Gastrocnemius medialis (tissue), 4 donors: ENCODE results near the gene C1QTNF8. TPM values are rescaled to one million over a fixed set of nuclear protein-coding genes. Genes with fewer than 3 reads are reported as not detected.

Experiments used
- ATAC-seq, 2 donors: fragments of 150-250 bp; one replicate each; pipeline ENCODE4 v1.9.1; 2016
- DNase-seq, 2 donors: peaks; one replicate each; pipeline ENCODE4 v3.0.0-alpha.2; 2019
- H3K27ac ChIP-seq, 4 donors: fragments of 200-600 bp; sonication (generic); 1 replicate in 1 of 4; 2 replicates in 3 of 4; pipeline ENCODE4 v1.5.1; 2016 to 2018; ENCODE audit warnings: mild to moderate bottlenecking in 2 of 4, moderate library complexity in 1 of 4
- H3K27me3 ChIP-seq, 3 donors: fragments of 200-600 bp; sonication (generic) in 2 of 3; 1 replicate in 1 of 3; 2 replicates in 2 of 3; pipeline versions ENCODE4 v1.5.1 to v1.6.0; 2016 to 2019; ENCODE audit warnings: mild to moderate bottlenecking in 1 of 3, moderate library complexity in 1 of 3
- H3K36me3 ChIP-seq, 2 donors: fragments of 200-600 bp; sonication (generic) in 1 of 2; one replicate each; pipeline ENCODE4 v1.5.1; 2017 to 2018
- H3K4me1 ChIP-seq, 2 donors: fragments of 200-600 bp; sonication (generic) in 1 of 2; one replicate each; pipeline ENCODE4 v1.5.1; 2016 to 2017; ENCODE audit warnings: mild to moderate bottlenecking in 2 of 2
- H3K4me3 ChIP-seq, 4 donors: fragments of 200-600 bp; sonication (generic) in 3 of 4; 1 replicate in 1 of 4; 2 replicates in 3 of 4; pipeline ENCODE4 v1.5.1; 2016 to 2019; ENCODE audit warnings: mild to moderate bottlenecking in 2 of 4
- H3K9me3 ChIP-seq, 3 donors: fragments of 200-600 bp; sonication (generic) in 2 of 3; 1 replicate in 1 of 3; 2 replicates in 2 of 3; pipeline ENCODE4 v1.5.1; 2016 to 2019
- POLR2A ChIP-seq, 2 donors: fragments of 450-650 bp; IDR thresholded peaks; one replicate each; pipeline ENCODE4 v1.6.1; 2017; ENCODE audit warnings: antibody characterized with exemption in 2 of 2, mild to moderate bottlenecking in 2 of 2, moderate library complexity in 2 of 2
- in situ Hi-C, 4 donors: fragments of 200-750 bp; cut with MboI; loops; one replicate each; pipeline versions ENCODE4 v1.15.0 to v1.8.0; 2017; ENCODE audit warnings: low sequenced_read_pairs in 4 of 4
- intact Hi-C: fragments of 100-400 bp; cut with DNase I; formaldehyde crosslinking; loops from one replicate; pipeline ENCODE4 v1.15.1; 2023; ENCODE audit warnings: low total_unique reads
- total RNA-seq, 4 donors: library from RNA; depleted of rRNA; stranded (reverse); fragments of >200 nt; gene quantifications; one replicate each; pipeline versions ENCODE4 v1.1.0 to v1.2.3, GENCODE V29; 2016
- TF ChIP-seq, protein P1 (sequence below), 5 experiments: fragments of 450-650 bp in 3 of 5; fragments of 200-600 bp in 2 of 5; sonication (generic) in 2 of 5; IDR thresholded peaks in 4 of 5; conservative IDR thresholded peaks in 1 of 5; 1 replicate in 4 of 5; 2 replicates in 1 of 5; pipeline ENCODE4 v1.5.1; 2016 to 2019; ENCODE audit warnings: antibody characterized with exemption in 5 of 5, mild to moderate bottlenecking in 3 of 5, moderate library complexity in 3 of 5

Gene C1QTNF8
- total RNA-seq, 4 donors from 2014 or later, result not detected

- Histone ChIP-seq H3K27me3 (peaks cover 50 to 77% (median 62%) of the 10 kb centered on the region in 3 donors), H3K4me1 (peaks cover 0 to 4% of the 10 kb centered on the region in 2 donors), H3K9me3 (no peaks in the 10 kb centered on the region), H3K36me3 (no peaks in the 10 kb centered on the region), H3K4me3 (no peak overlapping the region), H3K27ac (no peak overlapping the region)
- DNase-seq (no peak), ATAC-seq (no peak)
- intact Hi-C loops, result no loop called here
- TF ChIP-seq, protein P1, sequence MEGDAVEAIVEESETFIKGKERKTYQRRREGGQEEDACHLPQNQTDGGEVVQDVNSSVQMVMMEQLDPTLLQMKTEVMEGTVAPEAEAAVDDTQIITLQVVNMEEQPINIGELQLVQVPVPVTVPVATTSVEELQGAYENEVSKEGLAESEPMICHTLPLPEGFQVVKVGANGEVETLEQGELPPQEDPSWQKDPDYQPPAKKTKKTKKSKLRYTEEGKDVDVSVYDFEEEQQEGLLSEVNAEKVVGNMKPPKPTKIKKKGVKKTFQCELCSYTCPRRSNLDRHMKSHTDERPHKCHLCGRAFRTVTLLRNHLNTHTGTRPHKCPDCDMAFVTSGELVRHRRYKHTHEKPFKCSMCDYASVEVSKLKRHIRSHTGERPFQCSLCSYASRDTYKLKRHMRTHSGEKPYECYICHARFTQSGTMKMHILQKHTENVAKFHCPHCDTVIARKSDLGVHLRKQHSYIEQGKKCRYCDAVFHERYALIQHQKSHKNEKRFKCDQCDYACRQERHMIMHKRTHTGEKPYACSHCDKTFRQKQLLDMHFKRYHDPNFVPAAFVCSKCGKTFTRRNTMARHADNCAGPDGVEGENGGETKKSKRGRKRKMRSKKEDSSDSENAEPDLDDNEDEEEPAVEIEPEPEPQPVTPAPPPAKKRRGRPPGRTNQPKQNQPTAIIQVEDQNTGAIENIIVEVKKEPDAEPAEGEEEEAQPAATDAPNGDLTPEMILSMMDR (IDR thresholded peaks at IDR 0.05 in 4 of 5, conservative IDR thresholded peaks at IDR 0.05 in 1 of 5), result no peak
- no peak for TF ChIP-seq POLR2A (IDR thresholded peaks at IDR 0.05)
- in situ Hi-C loops, result no loop called here
Observed at GRCh38 chr16:1047801-1048200, 48.2 kb downstream of the C1QTNF8 start.

DNA sequence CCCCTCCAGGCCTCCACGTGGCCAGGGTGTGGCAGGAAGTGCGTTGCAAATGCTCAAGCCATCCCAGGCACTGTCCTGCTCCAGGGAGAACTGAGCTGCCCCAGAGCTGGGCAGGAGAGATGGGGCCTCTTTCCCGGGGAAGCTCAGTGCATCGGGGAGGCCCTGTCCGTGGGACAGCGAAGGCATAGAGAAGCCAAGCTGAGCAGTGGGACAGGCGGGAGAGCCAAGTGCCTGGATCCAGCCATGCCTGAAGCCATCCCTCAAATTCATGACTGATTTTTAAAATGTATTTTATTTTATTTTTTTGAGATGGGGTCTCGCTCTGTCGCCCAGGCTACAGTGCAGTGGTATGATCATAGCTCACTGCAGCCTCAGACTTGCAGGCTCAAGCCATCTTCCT, 48.9 kb downstream of the C1QTNF8 start:
- no peak for DNase-seq
- H3K9me3 ChIP-seq, result no peaks in the 10 kb centered on the region
- no peak overlapping the region for H3K4me3 ChIP-seq
- ATAC-seq, result no peak
- TF ChIP-seq, protein P1 (IDR thresholded peaks at IDR 0.05 in 4 of 5, conservative IDR thresholded peaks at IDR 0.05 in 1 of 5), result no peak
- TF ChIP-seq POLR2A (IDR thresholded peaks at IDR 0.05), result no peak
- no peaks in the 10 kb centered on the region for H3K36me3 ChIP-seq
- in situ Hi-C loops (no loop called here), intact Hi-C loops (no loop called here)
- H3K27me3 ChIP-seq, result peaks cover 50 to 81% (median 63%) of the 10 kb centered on the region in 3 donors
- H3K27ac ChIP-seq, result no peak overlapping the region
- H3K4me1 ChIP-seq, result peaks cover 0 to 4% of the 10 kb centered on the region in 2 donors

- DNase-seq (no peak), ATAC-seq (no peak)
- H3K4me3 ChIP-seq, result no peak overlapping the region
- in situ Hi-C loops (no loop called here), intact Hi-C loops (no loop called here)
- H3K27me3 ChIP-seq, result peaks cover 54 to 86% (median 71%) of the 10 kb centered on the region in 3 donors
- no peaks in the 10 kb centered on the region for H3K9me3 ChIP-seq
- no peaks in the 10 kb centered on the region for H3K36me3 ChIP-seq
- no peak for TF ChIP-seq POLR2A (IDR thresholded peaks at IDR 0.05)
- TF ChIP-seq, protein P1 (IDR thresholded peaks at IDR 0.05 in 4 of 5, conservative IDR thresholded peaks at IDR 0.05 in 1 of 5), result no peak
- peaks cover 0 to 4% of the 10 kb centered on the region in 2 donors for H3K4me1 ChIP-seq
- H3K27ac ChIP-seq, result no peak overlapping the region
Observed at GRCh38 chr16:1045993-1046911, 49.8 kb downstream of the C1QTNF8 start.

DNA sequence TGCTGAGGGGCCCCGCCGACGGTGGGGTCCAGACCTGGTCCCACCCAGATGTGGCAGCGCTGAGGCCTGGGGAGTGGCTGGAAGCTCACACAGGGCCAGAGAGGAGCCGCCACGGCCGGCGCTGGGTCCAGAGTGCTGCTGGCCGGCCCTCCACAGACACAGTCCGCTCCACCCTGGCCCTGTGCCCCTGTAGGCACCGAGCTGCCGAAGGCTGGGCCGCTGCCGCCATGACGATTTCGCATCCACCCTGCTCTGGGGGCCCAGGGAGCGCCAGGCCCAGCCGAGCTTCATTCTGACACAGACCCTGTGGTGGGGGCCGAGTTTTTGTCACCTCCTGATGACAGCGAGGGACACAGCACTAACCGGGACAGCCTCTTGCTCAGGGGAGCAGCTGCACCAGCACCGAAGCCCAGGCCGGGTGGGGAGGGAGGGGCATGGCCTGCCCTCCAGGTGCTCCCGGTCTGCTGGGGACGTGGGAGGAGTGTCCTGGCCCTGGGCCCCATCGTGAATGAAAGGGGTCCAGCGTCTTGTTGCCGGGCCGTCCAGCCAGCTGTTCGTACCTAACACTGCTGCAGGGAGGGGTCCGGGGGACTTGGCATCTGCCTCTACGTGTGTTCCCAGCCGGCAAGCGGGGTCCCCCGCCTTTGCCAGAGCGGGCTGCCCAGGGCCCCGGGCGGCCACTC, 50.6 kb downstream of the C1QTNF8 start:
- intact Hi-C loops, result no loop called here
- no peak overlapping the region for H3K4me3 ChIP-seq
- peaks cover 54 to 81% (median 71%) of the 10 kb centered on the region in 3 donors for H3K27me3 ChIP-seq
- ATAC-seq (no peak), DNase-seq (no peak)
- peaks cover 0 to 4% of the 10 kb centered on the region in 2 donors for H3K4me1 ChIP-seq
- no peaks in the 10 kb centered on the region for H3K36me3 ChIP-seq
- in situ Hi-C loops, result no loop called here
- no peak overlapping the region for H3K27ac ChIP-seq
- TF ChIP-seq POLR2A (IDR thresholded peaks at IDR 0.05), result no peak
- TF ChIP-seq, protein P1 (IDR thresholded peaks at IDR 0.05 in 4 of 5, conservative IDR thresholded peaks at IDR 0.05 in 1 of 5), result no peak
- H3K9me3 ChIP-seq, result no peaks in the 10 kb centered on the region
